ENCODE results near the gene IL3.

Gene IL3, protein sequence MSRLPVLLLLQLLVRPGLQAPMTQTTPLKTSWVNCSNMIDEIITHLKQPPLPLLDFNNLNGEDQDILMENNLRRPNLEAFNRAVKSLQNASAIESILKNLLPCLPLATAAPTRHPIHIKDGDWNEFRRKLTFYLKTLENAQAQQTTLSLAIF

DNA sequence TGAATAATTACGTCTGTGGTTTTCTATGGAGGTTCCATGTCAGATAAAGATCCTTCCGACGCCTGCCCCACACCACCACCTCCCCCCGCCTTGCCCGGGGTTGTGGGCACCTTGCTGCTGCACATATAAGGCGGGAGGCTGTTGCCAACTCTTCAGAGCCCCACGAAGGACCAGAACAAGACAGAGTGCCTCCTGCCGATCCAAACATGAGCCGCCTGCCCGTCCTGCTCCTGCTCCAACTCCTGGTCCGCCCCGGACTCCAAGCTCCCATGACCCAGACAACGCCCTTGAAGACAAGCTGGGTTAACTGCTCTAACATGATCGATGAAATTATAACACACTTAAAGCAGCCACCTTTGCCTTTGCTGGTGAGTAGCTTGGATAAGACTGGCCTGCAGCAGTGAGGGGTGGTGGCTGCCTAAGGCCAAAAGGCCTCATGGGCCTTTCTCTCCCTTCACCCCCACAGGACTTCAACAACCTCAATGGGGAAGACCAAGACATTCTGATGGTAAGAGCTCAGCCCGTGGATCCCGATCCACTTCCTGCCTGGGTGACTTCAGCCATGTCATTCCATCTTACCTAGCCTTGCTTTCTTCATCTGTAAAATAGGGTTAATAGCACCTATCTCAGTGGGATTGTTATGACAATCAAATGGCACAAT, at the start of gene IL3:
TSS of gene IL3 (plus strand) at position 155 of the 661 bp plus-strand sequence. CDS start at position 207, 52 bp downstream.
- in situ Hi-C loops (cut with MboI; ENCODE audit: low sequenced_read_pairs): loop anchor here (25.0 kb wide), 1 partner anchor 127 kb away; no protein-coding TSS in a partner anchor

DNA sequence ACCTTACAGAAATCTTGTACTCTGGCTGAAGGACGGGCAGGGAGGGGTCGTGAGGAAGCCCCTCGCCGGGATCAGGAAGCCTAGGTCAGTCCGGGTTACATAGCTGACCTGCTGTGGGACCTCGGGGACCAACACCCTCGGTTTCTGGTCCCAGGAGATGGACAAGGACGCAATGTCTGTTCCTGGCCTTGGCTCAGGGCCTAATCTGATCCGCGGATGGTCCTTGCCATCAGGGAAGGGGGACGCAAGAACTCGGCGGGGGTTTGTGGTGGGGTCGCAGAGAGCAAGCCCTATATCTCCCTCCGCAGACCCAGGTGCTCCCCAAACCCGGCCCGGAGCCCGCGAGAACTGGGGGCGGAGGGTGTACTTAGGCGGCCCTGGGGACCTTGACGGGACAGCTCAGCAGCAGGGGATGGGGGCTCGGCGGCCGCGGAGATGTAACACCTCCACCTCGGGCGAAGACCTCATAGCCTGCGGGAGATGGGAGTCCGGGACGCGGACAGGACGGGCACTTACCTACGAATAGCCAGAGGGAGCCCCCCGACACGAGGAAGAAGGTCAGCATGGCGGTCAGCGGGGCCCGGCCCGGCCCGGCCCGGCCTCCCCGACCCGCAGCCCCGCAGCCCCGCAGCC, 49.4 kb upstream of the IL3 start:
- in situ Hi-C loops (cut with MboI; ENCODE audit: low sequenced_read_pairs): loop anchor here (25.0 kb wide), 1 partner anchor 199 kb away; no protein-coding TSS in a partner anchor

DNA sequence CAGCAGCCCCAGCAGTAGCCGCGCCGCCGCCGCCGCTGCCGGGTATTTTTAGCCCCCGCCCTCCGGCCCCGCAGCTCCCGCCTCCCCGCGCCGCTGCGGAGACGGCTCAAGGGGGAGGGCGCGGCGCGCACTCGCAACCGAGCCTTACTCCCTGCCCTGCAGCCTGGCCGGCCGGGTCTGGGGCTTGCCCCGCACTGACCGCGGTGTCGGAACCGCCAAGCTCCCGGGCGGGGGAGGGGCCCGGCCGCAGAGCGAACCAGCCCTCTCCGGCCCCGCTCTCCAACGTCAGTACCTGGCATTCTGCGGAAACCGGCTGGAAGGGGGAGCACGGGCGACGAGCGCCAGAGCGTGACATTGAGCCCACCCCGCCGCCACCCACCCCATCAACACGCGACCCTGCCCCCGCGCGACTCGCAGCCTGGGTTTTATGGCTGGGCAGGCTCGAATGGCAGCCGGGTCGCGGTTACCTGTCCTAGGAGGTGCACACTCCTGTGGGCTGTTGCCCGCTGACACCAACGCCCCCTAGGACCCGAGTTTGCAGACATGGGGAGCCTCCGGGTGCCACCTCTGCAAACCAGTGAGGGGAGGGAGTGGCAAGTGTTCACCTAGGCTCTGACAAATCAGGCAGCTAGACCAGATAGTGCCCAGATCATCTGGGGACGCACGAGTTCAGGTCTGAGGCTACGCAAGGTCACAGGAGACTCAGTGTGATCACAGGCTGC, 48.7 kb upstream of the IL3 start, which contains the start of gene ACSL6:
TSS of gene ACSL6 (minus strand) at position 37 of the 722 bp plus-strand sequence. CDS start 105 bp downstream, outside the sequence.
- in situ Hi-C loops (cut with MboI; ENCODE audit: low sequenced_read_pairs): loop anchor here (25.0 kb wide), 1 partner anchor 199 kb away; no protein-coding TSS in a partner anchor

DNA sequence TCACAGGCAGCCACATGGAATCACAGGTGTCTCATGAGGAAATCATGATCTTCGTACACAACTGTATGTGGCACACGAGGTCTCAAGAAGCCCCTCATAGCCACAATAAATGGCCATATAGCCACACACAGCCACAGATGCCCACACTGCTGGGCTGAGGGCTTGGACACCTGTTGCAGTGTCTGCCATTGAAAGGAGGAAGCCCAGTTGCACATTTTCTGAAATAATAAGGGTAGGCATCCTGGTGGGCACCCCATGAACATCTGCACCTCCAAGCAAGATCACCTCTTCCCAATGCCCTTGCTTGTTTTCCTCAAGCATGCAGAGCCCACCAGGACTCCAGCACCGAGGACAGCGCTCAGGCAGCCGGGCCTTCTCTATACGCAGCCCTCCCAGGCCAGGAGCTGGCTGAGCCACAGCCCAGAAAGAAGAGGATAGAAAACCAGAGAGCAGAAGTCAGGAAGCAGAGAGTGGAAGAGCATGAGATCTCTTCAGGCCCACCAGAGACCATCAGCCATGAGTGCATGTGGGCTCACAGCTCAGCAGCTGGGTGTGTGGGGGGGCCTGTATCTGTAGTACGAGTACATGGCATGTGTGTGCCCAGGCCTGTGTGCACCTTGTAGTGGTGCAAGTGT, 48.0 kb upstream of the IL3 start:
- in situ Hi-C loops (cut with MboI; ENCODE audit: low sequenced_read_pairs): loop anchor here (25.0 kb wide), 1 partner anchor 200 kb away; no protein-coding TSS in a partner anchor

DNA sequence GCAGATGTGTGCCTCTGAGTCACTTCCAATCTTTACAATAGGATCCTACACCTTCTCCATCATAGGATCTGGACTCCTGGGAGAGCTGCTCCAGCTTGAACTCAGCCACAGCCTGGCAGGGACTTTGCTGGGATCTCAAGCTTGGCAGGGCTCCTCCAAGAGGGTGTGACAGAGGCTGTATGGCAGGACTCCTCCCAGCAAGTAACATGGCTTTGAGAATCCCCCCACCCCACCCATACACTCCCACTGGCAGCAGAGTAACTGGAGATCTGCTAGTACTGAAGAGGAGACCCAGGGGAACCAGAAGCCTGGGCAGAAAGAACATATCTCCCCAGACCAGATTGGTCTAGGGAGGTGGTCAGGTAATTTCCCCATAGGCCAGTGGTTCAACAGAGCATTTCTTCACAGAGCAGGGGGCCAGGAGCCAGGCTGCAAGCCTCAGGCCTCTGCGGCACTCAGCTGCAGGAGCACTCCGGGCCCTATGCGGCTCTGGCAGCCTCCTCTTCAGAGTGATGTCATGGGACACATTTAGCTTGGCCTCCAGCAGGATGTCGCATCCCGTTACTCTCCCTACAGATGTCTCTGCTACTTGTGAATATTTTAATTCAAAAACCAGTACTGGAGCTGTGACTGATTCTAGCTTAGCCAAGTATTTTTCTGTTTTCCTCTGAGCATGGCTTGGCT, 47.3 kb upstream of the IL3 start:
- in situ Hi-C loops (cut with MboI; ENCODE audit: low sequenced_read_pairs): loop anchor here (25.0 kb wide), 1 partner anchor 201 kb away; no protein-coding TSS in a partner anchor

DNA sequence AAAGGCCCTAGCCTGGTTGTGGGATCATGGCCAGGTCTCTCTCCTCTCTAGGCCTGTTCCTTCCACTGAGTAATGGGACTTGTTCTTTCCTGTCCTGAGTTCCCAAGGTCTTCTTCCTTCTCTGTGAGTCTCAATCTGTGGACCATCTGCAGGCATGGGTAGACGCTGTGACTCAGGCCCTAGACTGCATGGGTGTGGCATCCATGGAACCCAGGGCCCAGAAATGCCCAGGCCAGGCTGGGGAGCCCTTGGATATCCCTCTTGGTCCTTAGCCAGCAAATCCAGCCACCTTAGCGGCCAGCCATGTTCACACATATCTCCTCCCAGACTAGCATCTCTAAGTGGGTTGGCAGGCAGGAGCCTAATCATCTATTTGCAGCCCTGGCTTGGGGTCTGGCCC, 46.7 kb upstream of the IL3 start:
- in situ Hi-C loops (cut with MboI; ENCODE audit: low sequenced_read_pairs): loop anchor here (25.0 kb wide), 1 partner anchor 201 kb away; no protein-coding TSS in a partner anchor

DNA sequence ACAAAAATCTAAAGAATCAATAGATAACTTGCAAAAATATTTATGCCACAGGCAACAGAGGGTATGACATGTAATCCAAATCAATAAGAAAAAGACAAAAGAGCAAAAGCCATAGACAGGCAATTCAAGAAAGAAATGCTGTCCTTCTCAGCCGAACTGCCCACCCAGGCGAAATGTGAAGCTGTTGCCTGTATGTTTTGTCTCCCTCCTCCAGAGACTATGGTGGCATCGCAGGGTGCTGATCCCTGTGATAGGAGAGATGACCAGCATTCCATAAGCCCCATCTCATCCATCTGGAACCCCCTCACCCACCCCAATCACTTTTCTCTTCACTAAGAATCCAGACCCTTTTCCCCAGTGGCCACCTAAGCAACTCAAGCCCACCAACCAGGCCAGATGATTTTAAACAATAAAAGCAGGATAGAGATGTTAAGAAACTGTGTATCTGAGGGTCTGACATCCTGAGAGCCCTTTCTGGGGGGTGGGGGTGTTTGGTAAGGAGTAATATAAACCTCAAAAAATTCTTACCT, 43.7 kb upstream of the IL3 start:
- in situ Hi-C loops (cut with MboI; ENCODE audit: low sequenced_read_pairs): loop anchor here (25.0 kb wide), 1 partner anchor 204 kb away; no protein-coding TSS in a partner anchor

DNA sequence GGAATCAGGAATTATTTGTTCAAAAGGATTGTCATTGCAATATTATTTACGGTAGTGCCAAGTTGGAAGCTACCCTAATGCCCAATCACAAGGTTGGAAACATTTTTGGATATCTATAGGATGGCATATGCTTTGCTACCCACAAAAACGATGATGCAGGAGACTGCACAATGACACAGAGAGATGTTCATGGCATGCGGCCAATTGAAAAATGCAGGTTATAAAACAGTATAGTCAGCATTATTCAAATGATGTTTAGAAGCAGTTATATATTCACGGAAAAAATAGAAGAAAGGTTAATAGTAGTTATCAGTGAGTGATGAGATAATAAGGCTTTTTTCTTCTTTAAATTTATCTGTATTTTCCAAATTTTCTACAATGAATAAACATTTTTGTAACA, 43.1 kb upstream of the IL3 start:
- in situ Hi-C loops (cut with MboI; ENCODE audit: low sequenced_read_pairs): loop anchor here (25.0 kb wide), 1 partner anchor 205 kb away; no protein-coding TSS in a partner anchor

DNA sequence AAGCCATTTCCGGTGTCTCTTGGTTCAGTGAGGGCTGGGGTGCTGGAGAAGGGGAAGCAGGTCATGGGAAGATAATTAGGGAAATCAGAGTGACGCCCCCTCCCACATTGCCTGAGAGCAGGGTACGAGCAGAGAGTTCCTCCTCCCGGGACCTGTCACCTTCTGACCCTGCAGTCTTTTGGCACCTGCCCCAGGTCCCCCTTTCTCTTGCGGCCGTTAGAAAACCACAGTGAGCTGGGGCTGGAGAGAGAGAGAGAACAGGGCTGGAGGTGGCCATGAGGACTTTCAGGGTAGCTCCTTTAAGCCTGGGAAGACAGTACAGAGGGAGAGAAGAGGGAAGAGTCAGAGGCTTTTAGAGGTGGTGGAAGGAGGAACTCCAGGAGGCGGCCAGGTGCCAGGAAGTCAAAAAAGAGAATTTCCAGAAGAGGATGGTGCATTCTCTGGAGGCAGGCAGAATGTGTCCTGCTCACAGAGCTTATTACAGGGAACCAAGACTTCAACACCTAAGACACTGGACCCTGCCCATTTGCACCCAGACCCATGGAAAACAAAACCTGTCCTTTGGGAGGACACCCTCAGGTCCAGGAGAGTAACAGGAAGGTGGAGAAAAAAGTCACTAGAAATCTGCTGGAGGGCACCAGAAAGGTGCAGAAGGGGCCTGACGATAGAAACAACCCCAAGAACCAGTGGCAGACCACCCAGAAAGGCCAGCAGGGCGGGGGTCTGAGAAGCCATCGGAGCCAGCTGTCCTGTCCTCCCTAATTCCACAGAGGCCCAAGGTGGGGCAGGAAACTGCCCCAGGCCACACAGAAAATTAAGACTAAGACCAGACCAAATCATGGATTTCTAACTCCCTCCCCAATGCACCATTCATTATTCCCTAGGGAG, 42.5 kb upstream of the IL3 start:
- in situ Hi-C loops (cut with MboI; ENCODE audit: low sequenced_read_pairs): loop anchor here (25.0 kb wide), 1 partner anchor 206 kb away; no protein-coding TSS in a partner anchor

DNA sequence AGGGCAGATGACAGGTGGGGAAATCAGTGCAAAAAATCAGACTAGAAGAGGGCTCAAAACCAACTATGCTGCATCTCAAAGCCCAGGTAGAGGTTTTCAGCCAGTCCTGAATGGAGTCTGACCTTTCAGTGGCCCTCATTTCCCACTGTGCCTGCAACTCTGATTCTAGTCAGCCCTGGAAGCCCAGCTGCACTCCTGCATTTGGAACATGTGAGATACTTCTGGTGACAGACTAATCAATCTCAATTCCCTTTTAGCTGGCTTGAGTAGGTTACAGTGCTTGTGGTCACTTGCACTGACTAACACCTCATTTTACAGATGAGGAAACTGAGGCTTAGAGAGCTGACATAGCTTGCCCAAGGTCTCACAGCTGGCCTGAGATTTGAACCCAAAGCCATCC, 41.1 kb upstream of the IL3 start:
- in situ Hi-C loops (cut with MboI; ENCODE audit: low sequenced_read_pairs): loop anchor here (25.0 kb wide), 1 partner anchor 207 kb away; no protein-coding TSS in a partner anchor

DNA sequence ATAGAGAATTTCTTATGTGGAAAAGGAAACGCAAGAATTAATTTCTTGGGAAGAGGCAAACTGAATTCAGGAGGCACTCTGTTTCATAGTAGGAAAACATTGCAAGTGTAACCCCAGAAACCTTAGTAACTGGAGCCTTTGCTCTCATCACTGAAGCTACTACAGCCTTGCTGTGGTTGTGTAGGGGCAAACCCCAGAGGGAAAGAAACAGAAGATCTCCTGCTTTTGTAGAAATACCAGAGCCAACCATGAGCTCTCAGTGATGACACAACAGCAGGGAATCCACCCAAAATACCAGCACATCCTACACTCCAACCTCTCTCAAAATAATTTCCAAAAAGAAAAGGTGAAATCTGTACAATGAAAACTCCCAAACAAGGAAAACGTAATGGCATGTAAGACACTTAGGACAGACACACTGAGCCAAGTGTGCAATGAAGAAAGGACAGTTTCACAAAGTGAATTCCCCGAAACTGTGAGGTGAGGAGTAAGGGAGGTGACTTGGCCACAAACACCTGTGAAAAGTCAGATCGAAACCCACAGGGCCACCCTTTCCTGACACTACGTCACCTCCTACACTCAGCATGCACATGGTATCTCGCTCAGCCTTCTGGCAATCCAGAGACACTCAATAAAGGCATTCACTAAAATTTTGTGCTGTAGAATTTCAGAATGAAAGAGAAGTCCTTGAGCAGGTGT, 40.4 kb upstream of the IL3 start:
- in situ Hi-C loops (cut with MboI; ENCODE audit: low sequenced_read_pairs): loop anchor here (25.0 kb wide), 1 partner anchor 208 kb away; no protein-coding TSS in a partner anchor

DNA sequence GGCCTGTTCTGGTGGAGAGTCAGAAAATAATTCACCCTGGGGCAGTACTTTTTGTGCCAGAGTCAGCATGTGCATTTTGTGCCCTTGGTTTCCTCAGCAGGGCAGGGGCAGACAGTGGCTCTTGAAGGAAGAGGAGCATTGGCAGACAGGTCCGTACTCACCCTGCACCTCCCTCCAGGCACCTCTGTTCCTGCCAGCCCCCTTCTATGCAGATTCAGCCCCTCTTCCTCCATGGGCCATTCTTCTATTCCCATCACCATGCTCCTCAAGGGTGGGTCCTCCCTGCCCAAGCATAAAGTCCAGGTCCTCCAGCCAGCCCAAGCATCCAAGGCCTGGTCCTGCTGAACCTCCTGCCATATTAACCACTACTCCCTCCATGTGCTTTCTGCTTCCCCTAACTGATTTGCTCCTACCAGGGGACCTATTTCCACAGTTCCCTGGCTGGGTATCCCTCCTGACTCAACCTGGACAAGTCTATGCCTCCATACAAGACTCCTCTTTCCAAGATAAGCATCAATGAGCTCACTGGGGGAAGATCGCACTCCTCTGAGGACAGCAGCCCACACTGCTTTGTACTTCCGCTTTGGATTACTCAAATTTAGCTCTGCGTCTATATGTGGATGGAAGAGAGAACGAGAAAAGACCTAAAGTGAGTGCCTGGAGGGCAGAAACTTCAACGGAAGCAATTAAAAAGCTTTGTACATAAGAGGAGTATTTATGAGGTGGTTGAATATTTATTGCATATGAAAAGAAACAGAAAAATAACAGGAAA, 39.7 kb upstream of the IL3 start:
- in situ Hi-C loops (cut with MboI; ENCODE audit: low sequenced_read_pairs): loop anchor here (25.0 kb wide), 1 partner anchor 208 kb away; no protein-coding TSS in a partner anchor

DNA sequence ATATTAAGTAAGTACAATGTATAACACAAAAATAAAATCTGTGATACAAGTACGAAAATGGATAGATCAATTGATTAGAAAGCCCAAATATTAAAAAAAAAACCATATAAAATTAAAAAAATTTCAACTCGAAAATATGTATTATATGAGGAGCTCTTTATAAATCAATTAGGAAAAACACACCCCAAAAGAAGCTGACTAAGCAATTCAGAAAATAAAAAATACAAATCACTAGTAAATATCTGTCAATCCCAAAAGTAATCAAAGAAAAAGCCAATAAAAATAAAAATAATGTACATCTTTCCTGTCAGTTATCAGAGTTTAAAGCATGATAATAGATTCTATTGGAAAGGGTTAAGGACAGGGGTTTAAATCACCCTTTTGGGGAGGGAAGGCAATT, 38.8 kb upstream of the IL3 start:
- in situ Hi-C loops (cut with MboI; ENCODE audit: low sequenced_read_pairs): loop anchor here (25.0 kb wide), 1 partner anchor 209 kb away; no protein-coding TSS in a partner anchor

DNA sequence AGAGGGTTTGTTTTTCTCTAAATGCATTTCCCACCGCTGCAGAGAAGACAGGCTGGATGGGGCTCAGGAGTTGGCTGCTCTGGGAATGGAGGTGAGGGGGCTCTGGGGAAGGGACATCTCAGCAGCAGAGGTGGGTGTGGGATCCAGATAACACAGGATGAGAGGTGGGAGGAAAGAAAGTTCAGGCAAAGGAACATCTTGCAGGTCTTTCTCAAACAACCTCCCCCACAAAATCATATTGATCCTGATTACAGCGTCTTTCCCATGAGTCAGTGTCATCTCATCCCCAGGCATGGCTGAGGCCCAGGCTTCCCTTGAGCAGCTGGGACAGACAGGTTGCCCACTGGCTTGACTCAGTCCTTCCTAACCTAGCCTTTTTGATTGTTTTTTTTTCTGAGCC, 37.7 kb upstream of the IL3 start:
- in situ Hi-C loops (cut with MboI; ENCODE audit: low sequenced_read_pairs): loop anchor here (25.0 kb wide), 1 partner anchor 210 kb away; no protein-coding TSS in a partner anchor

DNA sequence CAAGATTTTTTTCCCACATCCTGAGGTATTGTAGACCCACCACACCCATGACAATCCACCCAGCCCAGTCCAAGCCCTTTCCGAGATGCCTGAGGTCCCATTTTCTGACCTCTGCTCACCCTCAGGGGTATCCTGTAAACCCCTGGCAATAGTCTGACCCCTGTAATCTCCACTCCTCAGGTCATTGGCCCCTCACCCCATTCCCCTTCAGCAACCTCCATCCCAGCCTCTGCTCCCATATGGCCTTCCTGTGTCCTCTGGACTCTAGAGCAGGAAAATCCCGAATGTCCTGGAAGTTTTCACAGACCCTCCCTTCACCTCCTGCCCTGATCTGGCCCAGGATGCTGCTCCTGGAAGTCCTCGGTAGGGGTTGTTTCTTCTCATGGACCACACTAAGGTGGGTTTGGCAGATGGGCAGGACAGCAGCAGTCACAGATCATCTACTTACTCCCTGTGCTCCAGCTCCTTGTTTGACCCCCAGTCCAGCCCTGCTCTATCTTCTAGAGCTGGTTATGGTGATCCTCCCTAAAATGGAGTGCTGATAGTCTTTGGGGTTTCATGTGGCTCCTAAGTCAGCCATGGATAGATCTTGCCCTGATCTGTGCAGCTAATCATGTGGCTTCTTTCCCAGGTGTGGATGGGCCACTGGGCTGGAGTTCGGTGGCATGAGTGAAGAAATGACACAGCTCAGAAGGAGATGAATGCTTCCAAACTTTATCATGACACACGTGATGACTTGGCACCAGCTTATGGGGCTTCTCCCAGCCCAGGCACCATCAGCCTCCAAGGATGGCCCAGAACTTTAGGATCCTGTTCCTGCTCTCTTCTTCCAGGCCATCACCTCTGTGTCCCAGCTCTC, 37.0 kb upstream of the IL3 start:
- in situ Hi-C loops (cut with MboI; ENCODE audit: low sequenced_read_pairs): loop anchor here (25.0 kb wide), 1 partner anchor 211 kb away; no protein-coding TSS in a partner anchor

DNA sequence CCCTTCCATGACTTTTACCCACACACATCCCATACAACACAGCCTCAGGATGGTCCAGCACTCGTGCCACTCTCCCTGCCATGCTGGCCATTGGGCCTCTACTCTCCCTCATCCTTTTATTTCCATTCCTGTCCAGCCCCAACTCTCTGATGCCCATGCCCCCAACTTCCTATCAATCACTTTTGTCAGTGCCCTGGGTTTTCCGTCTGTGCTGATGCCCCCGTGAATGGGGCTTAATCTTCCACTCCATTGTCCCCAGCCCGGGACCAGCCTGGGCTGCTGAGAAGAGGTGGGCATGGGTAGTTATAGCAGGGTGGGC, 36.4 kb upstream of the IL3 start:
- in situ Hi-C loops (cut with MboI; ENCODE audit: low sequenced_read_pairs): loop anchor here (25.0 kb wide), 1 partner anchor 212 kb away; no protein-coding TSS in a partner anchor
